ENCODE results near the gene MRPS11. TPM values are rescaled to one million over a fixed set of nuclear protein-coding genes. Genes with fewer than 3 reads are reported as not detected.

The MRPS11 gene
- total and polyA plus RNA-seq, 5 donors: 39.4 to 67.5 (median 52.6) TPM

DNA sequence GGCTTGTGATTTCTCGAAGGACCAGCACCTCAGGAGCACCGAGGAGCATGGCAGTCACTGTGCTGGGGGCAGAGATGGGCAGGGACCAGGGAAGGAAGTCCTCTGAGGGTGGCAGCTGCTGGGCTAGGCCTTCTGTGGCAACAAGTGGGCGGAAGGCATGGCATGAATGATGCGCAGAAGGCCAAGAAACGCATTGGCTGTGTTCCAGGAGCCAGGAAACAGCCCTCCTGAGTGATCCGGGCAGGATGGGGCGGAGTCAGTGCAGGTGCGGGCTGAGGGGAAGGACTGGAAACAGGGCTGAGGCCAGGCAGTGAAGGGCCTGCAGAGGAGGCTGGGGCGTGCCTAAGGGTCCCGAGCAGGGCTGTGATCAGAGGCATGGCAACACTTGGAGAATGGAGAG, 23.6 kb downstream of the MRPS11 start:
- Histone ChIP-seq H3K9me3 (ENCODE audit: control insufficient read depth, low read length) (no peaks in the 10 kb centered on the region), H3K4me1 (ENCODE audit: control insufficient read depth, insufficient read depth, low read length) (no peaks in the 10 kb centered on the region), H3K27me3 (ENCODE audit: control insufficient read depth, insufficient read depth) (no peaks in the 10 kb centered on the region), H3K4me3 (ENCODE audit: low read length) (no peak overlapping the region), H3K27ac (ENCODE audit: low read length) (no peak overlapping the region)
- peak in 1 of 2 donors; percentile 21 for ATAC-seq
- intact Hi-C loops (cut with DNase I): no loop called here
- WGBS: 72% methylated on average over 10 of the region's 10 CpGs
- DNase-seq: no peak

DNA sequence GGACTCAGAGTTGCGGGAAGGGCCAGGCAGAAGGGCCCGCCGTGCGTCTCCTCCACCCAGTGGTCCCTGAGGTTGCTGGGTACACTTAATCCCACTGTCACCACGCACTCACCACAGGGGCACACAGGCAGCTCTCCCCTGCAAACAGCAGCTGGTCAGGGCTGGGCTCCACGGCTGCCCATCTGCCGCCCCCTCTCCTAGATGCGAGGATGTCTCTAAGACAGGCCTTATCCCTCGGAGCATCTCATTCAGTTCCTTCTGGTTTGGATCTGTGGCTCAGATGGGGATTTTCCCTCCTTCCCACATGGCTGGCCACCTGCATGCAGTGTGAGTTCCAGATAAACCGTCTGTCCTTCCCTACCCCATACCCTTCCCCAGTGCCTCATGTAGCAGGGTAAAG, 26.3 kb downstream of the MRPS11 start:
- Histone ChIP-seq H3K27ac (ENCODE audit: low read length) (no peak overlapping the region), H3K4me3 (ENCODE audit: low read length) (no peak overlapping the region), H3K27me3 (ENCODE audit: control insufficient read depth, insufficient read depth) (no peaks in the 10 kb centered on the region), H3K4me1 (ENCODE audit: control insufficient read depth, insufficient read depth, low read length) (peaks cover 4% of the 10 kb centered on the region), H3K9me3 (ENCODE audit: control insufficient read depth, low read length) (no peaks in the 10 kb centered on the region)
- 87% methylated on average over 10 of the region's 10 CpGs for WGBS
- DNase-seq (no peak), ATAC-seq (no peak)
- intact Hi-C loops (cut with DNase I): no loop called here

DNA sequence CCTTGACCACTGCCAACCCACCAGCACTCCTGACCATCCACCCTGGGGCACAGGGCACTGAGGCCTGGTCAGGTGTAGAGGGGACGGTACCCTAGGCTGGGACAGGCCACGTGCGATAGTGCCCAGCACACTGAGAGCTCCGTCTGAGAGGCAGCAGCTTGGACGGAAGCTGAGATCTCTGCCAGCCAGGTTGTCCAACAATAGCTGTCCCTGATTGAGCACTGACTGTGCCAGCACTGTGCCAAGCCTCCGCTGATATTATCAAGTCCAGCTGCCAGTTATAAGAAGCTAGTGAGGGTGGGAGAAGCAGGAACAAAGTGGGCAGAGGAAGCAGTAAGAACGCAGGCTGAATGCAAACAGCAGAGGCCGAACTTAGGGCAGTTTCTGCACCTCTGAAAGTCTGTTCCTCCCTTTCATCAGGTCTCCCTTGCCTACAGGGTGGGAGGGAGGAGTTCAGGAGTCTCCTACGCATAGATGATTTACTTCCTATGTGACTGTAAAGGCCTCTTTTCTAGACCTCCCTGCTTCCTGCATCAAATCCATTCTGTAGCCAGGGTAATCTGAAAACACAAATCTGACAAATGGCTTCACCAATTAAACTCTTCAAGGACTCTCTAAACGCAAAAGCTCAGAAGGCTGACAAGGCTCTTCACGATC, 29.7 kb downstream of the MRPS11 start:
- DNase-seq (peak in 2 of 3 donors; percentile 66 to 72), ATAC-seq (peak; percentile 67 to 88)
- H3K4me3 ChIP-seq (ENCODE audit: low read length): no peak overlapping the region
- intact Hi-C loops (cut with DNase I): no loop called here
- H3K9me3 ChIP-seq (ENCODE audit: control insufficient read depth, low read length): no peaks in the 10 kb centered on the region
- peaks cover 4% of the 10 kb centered on the region for H3K4me1 ChIP-seq (ENCODE audit: control insufficient read depth, insufficient read depth, low read length)
- peak overlapping the region; percentile 59 for H3K27ac ChIP-seq (ENCODE audit: low read length)
- no peaks in the 10 kb centered on the region for H3K27me3 ChIP-seq (ENCODE audit: control insufficient read depth, insufficient read depth)
- WGBS: 69% methylated on average over 11 of the region's 11 CpGs

DNA sequence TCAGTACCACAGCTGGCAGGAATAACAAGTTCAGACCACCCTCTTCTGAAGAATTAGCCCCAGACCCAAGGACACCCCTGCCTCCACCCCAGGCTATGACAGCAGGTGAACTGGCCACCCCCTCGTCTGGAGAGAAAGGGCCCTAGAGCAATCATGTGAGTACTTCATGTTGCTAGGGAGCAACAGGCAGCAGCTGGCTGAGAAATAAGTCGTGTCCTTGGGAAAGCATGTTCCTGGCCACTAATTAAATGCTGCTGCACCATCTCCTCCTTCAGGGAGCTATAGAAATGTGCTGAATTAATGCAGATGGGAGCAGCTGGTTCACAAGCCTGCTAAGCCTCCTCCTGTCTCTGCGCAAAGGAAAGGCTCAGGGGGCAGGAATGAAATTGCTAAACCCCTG, 31.5 kb downstream of the MRPS11 start:
- no peak for DNase-seq
- peak overlapping the region; percentile 72 for H3K27ac ChIP-seq (ENCODE audit: low read length)
- no peaks in the 10 kb centered on the region for H3K27me3 ChIP-seq (ENCODE audit: control insufficient read depth, insufficient read depth)
- peak; percentile 45 to 57 for ATAC-seq
- no peaks in the 10 kb centered on the region for H3K9me3 ChIP-seq (ENCODE audit: control insufficient read depth, low read length)
- H3K4me1 ChIP-seq (ENCODE audit: control insufficient read depth, insufficient read depth, low read length): peaks cover 4% of the 10 kb centered on the region
- intact Hi-C loops (cut with DNase I): no loop called here
- WGBS: 67% methylated on average over 3 of the region's 3 CpGs
- H3K4me3 ChIP-seq (ENCODE audit: low read length): no peak overlapping the region

DNA sequence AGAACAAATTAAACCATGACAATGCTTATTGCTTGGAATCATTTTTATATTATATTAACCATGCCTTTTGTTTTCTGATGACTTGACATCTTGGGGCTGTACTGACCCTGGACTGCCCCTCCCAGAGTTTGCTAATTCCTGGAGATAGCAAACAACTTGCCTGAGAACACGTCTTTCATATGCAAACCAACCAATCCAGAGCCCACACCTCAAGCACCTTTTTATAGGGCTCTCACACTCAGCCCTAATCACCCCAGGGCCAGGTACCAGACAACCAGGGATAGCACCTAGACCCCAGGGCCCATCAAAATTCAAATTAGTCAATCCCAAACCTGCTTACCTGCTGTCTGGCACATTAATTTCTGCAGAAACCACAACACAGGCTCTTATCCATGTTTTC, 36.9 kb downstream of the MRPS11 start:
- intact Hi-C loops (cut with DNase I): no loop called here
- Histone ChIP-seq H3K4me3 (ENCODE audit: low read length) (no peak overlapping the region), H3K27ac (ENCODE audit: low read length) (no peak overlapping the region), H3K9me3 (ENCODE audit: control insufficient read depth, low read length) (no peaks in the 10 kb centered on the region), H3K4me1 (ENCODE audit: control insufficient read depth, insufficient read depth, low read length) (no peaks in the 10 kb centered on the region), H3K27me3 (ENCODE audit: control insufficient read depth, insufficient read depth) (no peaks in the 10 kb centered on the region)
- WGBS: 91% methylated on average over 1 of the region's 1 CpG
- DNase-seq: no peak
- no peak for ATAC-seq

DNA sequence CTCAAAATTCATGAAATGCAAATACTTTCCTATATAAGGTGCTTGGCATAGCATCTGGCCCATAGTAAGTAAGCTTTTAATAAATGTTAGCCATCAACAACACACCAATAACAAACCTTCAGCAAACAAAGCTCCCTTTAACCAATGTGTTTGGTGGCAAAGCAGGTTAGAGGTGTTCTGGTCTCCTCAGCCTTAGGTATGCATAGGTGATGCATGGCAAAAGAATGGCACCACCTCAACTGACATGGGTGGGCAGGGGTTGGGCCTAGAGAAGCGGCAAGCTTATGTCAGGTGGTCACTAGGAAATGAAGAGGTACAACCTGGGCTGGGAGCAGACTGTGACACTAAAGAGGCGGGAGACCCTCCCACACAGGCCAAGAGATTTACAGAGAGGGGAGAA, 38.2 kb downstream of the MRPS11 start:
- intact Hi-C loops (cut with DNase I): no loop called here
- no peaks in the 10 kb centered on the region for H3K27me3 ChIP-seq (ENCODE audit: control insufficient read depth, insufficient read depth)
- ATAC-seq (no peak), DNase-seq (no peak)
- H3K9me3 ChIP-seq (ENCODE audit: control insufficient read depth, low read length): no peaks in the 10 kb centered on the region
- no peaks in the 10 kb centered on the region for H3K4me1 ChIP-seq (ENCODE audit: control insufficient read depth, insufficient read depth, low read length)
- H3K27ac ChIP-seq (ENCODE audit: low read length): no peak overlapping the region
- H3K4me3 ChIP-seq (ENCODE audit: low read length): no peak overlapping the region
- WGBS: 97% methylated on average over 2 of the region's 2 CpGs

DNA sequence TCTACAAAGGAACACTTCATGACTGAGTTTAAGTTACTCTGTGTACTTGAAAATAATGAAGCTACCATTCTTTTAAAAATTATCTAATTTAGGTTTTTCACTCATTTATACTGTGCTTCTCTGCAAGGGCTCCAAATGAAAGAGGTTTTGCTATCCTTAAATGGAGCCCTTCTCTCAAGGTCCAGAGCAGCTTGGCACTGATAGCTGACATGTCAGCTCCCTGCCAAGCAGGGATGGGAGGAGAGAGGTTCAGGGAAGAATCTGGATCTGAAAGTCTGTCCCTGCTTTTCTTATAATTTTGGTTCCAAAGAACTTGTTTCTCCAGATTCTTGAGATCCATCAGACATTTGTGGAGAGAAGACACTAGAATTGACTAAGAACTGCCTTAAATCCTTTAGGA, 39.1 kb downstream of the MRPS11 start:
- Histone ChIP-seq H3K9me3 (ENCODE audit: control insufficient read depth, low read length) (no peaks in the 10 kb centered on the region), H3K27me3 (ENCODE audit: control insufficient read depth, insufficient read depth) (no peaks in the 10 kb centered on the region), H3K4me3 (ENCODE audit: low read length) (no peak overlapping the region), H3K27ac (ENCODE audit: low read length) (no peak overlapping the region), H3K4me1 (ENCODE audit: control insufficient read depth, insufficient read depth, low read length) (no peaks in the 10 kb centered on the region)
- no peak for DNase-seq
- ATAC-seq: no peak
- intact Hi-C loops (cut with DNase I): no loop called here

DNA sequence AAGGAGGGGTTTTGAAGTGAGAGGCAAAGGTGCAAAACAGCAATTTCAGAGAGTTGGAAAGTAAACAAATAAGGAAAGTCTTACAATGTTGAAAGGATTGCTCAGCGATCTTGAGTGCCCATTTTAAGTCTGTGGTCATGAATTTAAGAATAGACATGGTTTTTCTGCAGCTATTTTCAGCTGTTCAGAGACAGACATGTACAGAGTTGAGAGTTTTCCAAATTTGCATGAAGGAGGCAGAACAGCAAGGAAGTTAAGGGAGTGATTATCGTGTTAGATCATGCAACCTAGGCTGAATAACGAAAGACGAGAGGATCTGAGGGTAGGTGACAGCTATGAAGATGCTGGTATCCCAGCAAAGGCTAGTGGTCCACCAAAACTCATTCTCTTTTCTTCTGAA, 41.8 kb downstream of the MRPS11 start:
- H3K4me1 ChIP-seq (ENCODE audit: control insufficient read depth, insufficient read depth, low read length): no peaks in the 10 kb centered on the region
- ATAC-seq (no peak), DNase-seq (no peak)
- H3K27ac ChIP-seq (ENCODE audit: low read length): no peak overlapping the region
- H3K4me3 ChIP-seq (ENCODE audit: low read length): no peak overlapping the region
- H3K27me3 ChIP-seq (ENCODE audit: control insufficient read depth, insufficient read depth): no peaks in the 10 kb centered on the region
- intact Hi-C loops (cut with DNase I): no loop called here
- no peaks in the 10 kb centered on the region for H3K9me3 ChIP-seq (ENCODE audit: control insufficient read depth, low read length)
- WGBS: 93% methylated on average over 4 of the region's 4 CpGs

DNA sequence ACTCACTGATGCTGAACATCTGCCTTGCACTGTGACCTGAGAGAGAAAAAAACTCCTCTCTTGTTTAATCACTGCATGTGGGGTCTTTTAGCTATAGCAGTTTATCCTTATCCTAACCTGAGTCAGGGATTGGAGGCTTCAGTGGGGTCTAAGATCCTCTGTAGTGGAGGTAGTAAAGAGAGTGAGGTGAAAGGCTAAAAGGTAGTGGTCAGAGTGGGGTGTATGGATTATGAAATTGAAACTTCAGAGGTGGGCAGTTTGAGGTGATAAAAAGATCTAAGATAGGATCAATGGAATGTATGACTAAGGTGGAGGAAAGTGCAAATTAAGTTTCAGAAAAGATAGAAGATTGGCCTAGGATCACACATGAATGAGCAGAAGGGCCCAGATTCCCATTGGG, 42.5 kb downstream of the MRPS11 start:
- no peaks in the 10 kb centered on the region for H3K9me3 ChIP-seq (ENCODE audit: control insufficient read depth, low read length)
- H3K27me3 ChIP-seq (ENCODE audit: control insufficient read depth, insufficient read depth): no peaks in the 10 kb centered on the region
- no peak overlapping the region for H3K27ac ChIP-seq (ENCODE audit: low read length)
- no peak overlapping the region for H3K4me3 ChIP-seq (ENCODE audit: low read length)
- no peaks in the 10 kb centered on the region for H3K4me1 ChIP-seq (ENCODE audit: control insufficient read depth, insufficient read depth, low read length)
- ATAC-seq (no peak), DNase-seq (no peak)
- intact Hi-C loops (cut with DNase I): no loop called here

DNA sequence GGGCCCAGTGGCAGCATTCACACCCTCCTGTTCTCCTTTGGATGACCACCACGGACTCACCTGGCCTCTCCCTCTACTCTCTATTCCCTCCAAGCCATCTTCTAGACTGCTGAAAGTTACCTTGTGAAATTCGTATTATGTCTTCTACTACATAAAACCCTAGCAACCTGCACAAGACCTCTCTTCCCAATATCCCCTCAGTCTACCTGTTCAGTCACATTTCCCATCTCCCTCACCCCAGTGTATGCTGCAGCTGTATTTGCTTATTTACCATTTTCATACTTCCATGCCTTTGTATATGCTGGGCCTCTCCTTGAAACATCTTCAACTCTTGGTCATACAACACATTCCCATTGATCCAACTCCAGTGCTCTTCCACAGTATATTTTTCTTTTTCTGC, 43.7 kb downstream of the MRPS11 start:
- Histone ChIP-seq H3K4me3 (ENCODE audit: low read length) (no peak overlapping the region), H3K4me1 (ENCODE audit: control insufficient read depth, insufficient read depth, low read length) (no peaks in the 10 kb centered on the region), H3K27ac (ENCODE audit: low read length) (no peak overlapping the region), H3K27me3 (ENCODE audit: control insufficient read depth, insufficient read depth) (no peaks in the 10 kb centered on the region), H3K9me3 (ENCODE audit: control insufficient read depth, low read length) (no peaks in the 10 kb centered on the region)
- 64% methylated on average over 2 of the region's 2 CpGs for WGBS
- DNase-seq: no peak
- intact Hi-C loops (cut with DNase I): no loop called here
- ATAC-seq: no peak

DNA sequence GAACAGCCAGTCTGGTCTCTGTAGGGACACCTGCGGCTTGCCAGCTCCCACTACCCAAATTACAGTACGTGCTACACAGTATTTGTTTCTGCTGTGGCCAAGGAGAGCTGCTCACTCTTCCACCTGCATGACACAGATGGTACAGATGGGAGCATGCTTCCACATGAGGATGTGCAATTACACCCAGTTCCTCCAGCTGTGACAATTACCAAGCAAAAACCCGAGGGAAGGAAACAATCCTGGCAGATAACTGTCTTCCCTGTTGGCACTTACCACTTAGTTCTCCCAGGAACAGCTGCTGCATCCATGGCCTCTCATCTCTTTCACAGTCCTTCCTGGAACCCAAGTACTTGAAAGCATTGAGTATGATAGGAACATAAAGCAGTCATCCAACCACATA, 44.6 kb downstream of the MRPS11 start:
- 79% methylated on average over 3 of the region's 3 CpGs for WGBS

DNA sequence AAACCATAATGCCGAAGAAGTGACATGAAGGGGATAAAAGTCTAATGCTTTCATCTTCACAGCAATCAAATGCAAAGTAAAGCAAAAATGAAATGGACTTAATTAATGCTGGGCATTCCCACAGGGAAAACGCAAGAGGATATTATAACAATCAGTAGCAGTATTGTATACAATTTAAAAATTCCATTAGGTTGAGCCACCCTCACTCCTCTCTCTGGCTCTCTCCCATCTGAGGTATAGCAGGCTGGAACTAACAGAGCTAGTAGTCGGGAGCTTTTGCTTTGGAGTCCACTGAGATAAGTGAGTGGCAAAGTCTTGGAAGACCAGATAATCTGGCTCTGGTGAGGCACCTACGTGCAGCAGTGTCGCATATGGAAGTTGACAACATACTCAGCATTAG, 45.1 kb downstream of the MRPS11 start:
- WGBS: 83% methylated on average over 5 of the region's 5 CpGs
- ATAC-seq: no peak

More for the DNA sequence above, 44.6 kb downstream of the MRPS11 start:
- no peak for DNase-seq
- H3K27me3 ChIP-seq (ENCODE audit: control insufficient read depth, insufficient read depth): no peaks in the 10 kb centered on the region
- no peak for ATAC-seq
- no peaks in the 10 kb centered on the region for H3K9me3 ChIP-seq (ENCODE audit: control insufficient read depth, low read length)
- no peaks in the 10 kb centered on the region for H3K4me1 ChIP-seq (ENCODE audit: control insufficient read depth, insufficient read depth, low read length)
- intact Hi-C loops (cut with DNase I): no loop called here
- H3K27ac ChIP-seq (ENCODE audit: low read length): no peak overlapping the region
- H3K4me3 ChIP-seq (ENCODE audit: low read length): no peak overlapping the region

More for the DNA sequence above, 45.1 kb downstream of the MRPS11 start:
- H3K9me3 ChIP-seq (ENCODE audit: control insufficient read depth, low read length): no peaks in the 10 kb centered on the region
- H3K27me3 ChIP-seq (ENCODE audit: control insufficient read depth, insufficient read depth): no peaks in the 10 kb centered on the region
- no peaks in the 10 kb centered on the region for H3K4me1 ChIP-seq (ENCODE audit: control insufficient read depth, insufficient read depth, low read length)
- no peak overlapping the region for H3K27ac ChIP-seq (ENCODE audit: low read length)
- H3K4me3 ChIP-seq (ENCODE audit: low read length): no peak overlapping the region
- DNase-seq: no peak
- intact Hi-C loops (cut with DNase I): no loop called here
